Omental fat pad (tissue), 4 donors: Measurements from ENCODE around the gene MARVELD2. TPM values are rescaled to one million over a fixed set of nuclear protein-coding genes. Genes with fewer than 3 reads are reported as not detected.

Experiments used
- ATAC-seq: fragments of 150-250 bp; one replicate; pipeline ENCODE4 v1.9.1; 2016; ENCODE audit warnings: mild to moderate bottlenecking, moderate library complexity; ENCODE audit not compliant: low FRiP score
- DNase-seq: peaks from one replicate; pipeline ENCODE4 v3.0.0-alpha.2; 2019; ENCODE audit warnings: low spot score
- CTCF ChIP-seq, 3 donors: fragments of 450-650 bp; IDR thresholded peaks; one replicate each; pipeline ENCODE4 v1.5.1; 2016 to 2017; ENCODE audit warnings: antibody characterized with exemption in 3 of 3, mild to moderate bottlenecking in 3 of 3, moderate library complexity in 2 of 3
- total RNA-seq, 4 donors: library from RNA; depleted of rRNA; stranded (reverse); fragments of >200 nt; gene quantifications; one replicate each; pipeline ENCODE4 v1.1.0, GENCODE V29; 2016

The MARVELD2 gene
- total RNA-seq, 4 donors from 2014 or later = 0.63 to 1.9 (median 1.4) TPM

- ATAC-seq (no peak), DNase-seq (no peak)
- TF ChIP-seq CTCF (IDR thresholded peaks at IDR 0.05) = no peak
Observed at GRCh38 chr5:69374911-69375446, 39.9 kb upstream of the MARVELD2 start.

- TF ChIP-seq CTCF (IDR thresholded peaks at IDR 0.05) = no peak
- no peak for ATAC-seq
- DNase-seq = no peak
Observed at GRCh38 chr5:69378376-69378775, 36.5 kb upstream of the MARVELD2 start.

GRCh38 chr5:69404659-69405330, 10.1 kb upstream of the MARVELD2 start:
- ATAC-seq (no peak), DNase-seq (no peak)
- TF ChIP-seq CTCF (IDR thresholded peaks at IDR 0.05) = no peak

- TF ChIP-seq CTCF (IDR thresholded peaks at IDR 0.05) = no peak
- DNase-seq = no peak
- ATAC-seq = no peak
Observed at GRCh38 chr5:69415584-69415958, 655 bp downstream of the MARVELD2 start.

GRCh38 chr5:69416180-69416579, 1.3 kb downstream of the MARVELD2 start:
- ATAC-seq (no peak), DNase-seq (no peak)
- no peak for TF ChIP-seq CTCF (IDR thresholded peaks at IDR 0.05)

GRCh38 chr5:69416699-69417098, 1.8 kb downstream of the MARVELD2 start:
- TF ChIP-seq CTCF (IDR thresholded peaks at IDR 0.05) = no peak
- DNase-seq (no peak), ATAC-seq (no peak)

GRCh38 chr5:69418554-69418953, 3.6 kb downstream of the MARVELD2 start:
- no peak for DNase-seq
- TF ChIP-seq CTCF (IDR thresholded peaks at IDR 0.05) = no peak
- no peak for ATAC-seq
